GM13976 (cell line): ENCODE data around the gene TFCP2L1.
A peak's percentile ranks its signal among the peaks of the same experiment; 100 is the strongest.
"Not testable (repeated sequence)": the region's sequence is repeated elsewhere in the genome, so short reads cannot be mapped to it uniquely, and the experiment has no call there.

Experiments
- DNase-seq: peaks from one replicate; pipeline ENCODE4 v3.0.0; 2012; ENCODE audit warnings: low spot score
- CTCF ChIP-seq: IDR thresholded peaks from 2 replicates; pipeline ENCODE4 v1.5.1; 2012; ENCODE audit warnings: borderline replicate concordance, mild to moderate bottlenecking; ENCODE audit not compliant: insufficient read depth; ENCODE audit errors: extremely low read depth, missing control alignments, control extremely low read depth
- in situ Hi-C: fragments of 300-500 bp; cut with MboI; formaldehyde crosslinking; loops from one replicate; pipeline ENCODE4 v1.12.0; 2022; ENCODE audit warnings: low sequenced_read_pairs, mixed read lengths, inconsistent platforms; ENCODE audit not compliant: unreplicated experiment

The TFCP2L1 gene

GRCh38 chr2:121284463-121285449, at the start of gene TFCP2L1:
TFCP2L1 (minus strand) TSS chr2:121285202; CDS start chr2:121285109, 93 bp downstream.
- no peak for TF ChIP-seq CTCF
- in situ Hi-C loops, result no loop called here
- peak; percentile 62 for DNase-seq

- TF ChIP-seq CTCF, result no peak
- in situ Hi-C loops, result no loop called here
- DNase-seq, result peak; percentile 59
These were observed 49.0 kb upstream of the TFCP2L1 start for GRCh38 chr2:121333834-121334558.

GRCh38 chr2:121333231-121333630, 48.2 kb upstream of the TFCP2L1 start:
- DNase-seq, result no peak
- TF ChIP-seq CTCF, result no peak
- in situ Hi-C loops, result no loop called here

GRCh38 chr2:121331324-121331723, 46.3 kb upstream of the TFCP2L1 start:
- DNase-seq, in situ Hi-C loops: not testable (repeated sequence)

GRCh38 chr2:121330921-121331320, 45.9 kb upstream of the TFCP2L1 start:
- peak; percentile 8 for DNase-seq
- in situ Hi-C loops, result no loop called here
- TF ChIP-seq CTCF, result no peak

- DNase-seq, result peak; percentile 9
- in situ Hi-C loops, result no loop called here
- no peak for TF ChIP-seq CTCF
These were observed 44.8 kb upstream of the TFCP2L1 start for GRCh38 chr2:121329786-121330185.

GRCh38 chr2:121326628-121327027, 41.6 kb upstream of the TFCP2L1 start:
- TF ChIP-seq CTCF, result no peak
- no peak for DNase-seq
- in situ Hi-C loops, result no loop called here
